ENCODE data around the gene GLYR1. TPM values are rescaled to one million over a fixed set of nuclear protein-coding genes. Genes with fewer than 3 reads are reported as not detected.

GLYR1 gene
- total and polyA plus RNA-seq, 2 experiments from 2014 or later = 59.9 to 105 TPM

DNA sequence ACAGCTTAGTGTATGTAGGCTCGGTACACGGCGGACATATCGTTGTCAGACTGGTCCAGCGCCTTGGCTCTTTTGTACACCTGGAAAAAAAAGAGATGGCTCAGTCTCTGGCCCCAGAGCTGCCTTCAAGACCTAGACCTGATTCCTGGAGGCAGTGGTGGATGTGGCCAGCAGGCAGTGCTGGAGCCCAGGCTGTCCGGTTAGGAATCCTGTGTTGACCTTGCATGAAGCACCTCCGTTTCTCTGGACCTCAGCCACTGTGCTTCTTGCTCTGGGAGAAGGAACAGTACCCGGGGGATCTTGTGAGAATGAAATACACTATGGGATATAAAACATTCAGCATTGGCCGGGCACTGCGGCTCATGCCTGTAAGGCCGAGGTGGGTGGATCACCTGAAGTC is 41.9 kb downstream of the GLYR1 start:
- no peaks in the 10 kb centered on the region for H4K20me1 ChIP-seq (replicated peaks; ENCODE audit: insufficient read depth)
- no peak overlapping the region for H2AFZ ChIP-seq
- ATAC-seq = no peak
- no peak overlapping the region for H3K4me2 ChIP-seq
- no peak overlapping the region for H3K27ac ChIP-seq (ENCODE audit: low read depth)
- TF ChIP-seq ETS1 (IDR thresholded peaks at IDR 0.05) (no peak), ZNF331 (CRISPR knock-in tag; IDR thresholded peaks at IDR 0.05; ENCODE audit: low read depth) (no peak), CREB1 (CRISPR knock-in tag; IDR thresholded peaks at IDR 0.05; ENCODE audit: low read depth) (no peak), JUNB (IDR thresholded peaks at IDR 0.05; ENCODE audit: unreplicated experiment) (no peak), EZH2phosphoT487 (IDR thresholded peaks at IDR 0.05; ENCODE audit: unreplicated experiment) (no peak), STAT1 (IDR thresholded peaks at IDR 0.05; ENCODE audit: unreplicated experiment) (no peak)
- TF ChIP-seq, protein P1, sequence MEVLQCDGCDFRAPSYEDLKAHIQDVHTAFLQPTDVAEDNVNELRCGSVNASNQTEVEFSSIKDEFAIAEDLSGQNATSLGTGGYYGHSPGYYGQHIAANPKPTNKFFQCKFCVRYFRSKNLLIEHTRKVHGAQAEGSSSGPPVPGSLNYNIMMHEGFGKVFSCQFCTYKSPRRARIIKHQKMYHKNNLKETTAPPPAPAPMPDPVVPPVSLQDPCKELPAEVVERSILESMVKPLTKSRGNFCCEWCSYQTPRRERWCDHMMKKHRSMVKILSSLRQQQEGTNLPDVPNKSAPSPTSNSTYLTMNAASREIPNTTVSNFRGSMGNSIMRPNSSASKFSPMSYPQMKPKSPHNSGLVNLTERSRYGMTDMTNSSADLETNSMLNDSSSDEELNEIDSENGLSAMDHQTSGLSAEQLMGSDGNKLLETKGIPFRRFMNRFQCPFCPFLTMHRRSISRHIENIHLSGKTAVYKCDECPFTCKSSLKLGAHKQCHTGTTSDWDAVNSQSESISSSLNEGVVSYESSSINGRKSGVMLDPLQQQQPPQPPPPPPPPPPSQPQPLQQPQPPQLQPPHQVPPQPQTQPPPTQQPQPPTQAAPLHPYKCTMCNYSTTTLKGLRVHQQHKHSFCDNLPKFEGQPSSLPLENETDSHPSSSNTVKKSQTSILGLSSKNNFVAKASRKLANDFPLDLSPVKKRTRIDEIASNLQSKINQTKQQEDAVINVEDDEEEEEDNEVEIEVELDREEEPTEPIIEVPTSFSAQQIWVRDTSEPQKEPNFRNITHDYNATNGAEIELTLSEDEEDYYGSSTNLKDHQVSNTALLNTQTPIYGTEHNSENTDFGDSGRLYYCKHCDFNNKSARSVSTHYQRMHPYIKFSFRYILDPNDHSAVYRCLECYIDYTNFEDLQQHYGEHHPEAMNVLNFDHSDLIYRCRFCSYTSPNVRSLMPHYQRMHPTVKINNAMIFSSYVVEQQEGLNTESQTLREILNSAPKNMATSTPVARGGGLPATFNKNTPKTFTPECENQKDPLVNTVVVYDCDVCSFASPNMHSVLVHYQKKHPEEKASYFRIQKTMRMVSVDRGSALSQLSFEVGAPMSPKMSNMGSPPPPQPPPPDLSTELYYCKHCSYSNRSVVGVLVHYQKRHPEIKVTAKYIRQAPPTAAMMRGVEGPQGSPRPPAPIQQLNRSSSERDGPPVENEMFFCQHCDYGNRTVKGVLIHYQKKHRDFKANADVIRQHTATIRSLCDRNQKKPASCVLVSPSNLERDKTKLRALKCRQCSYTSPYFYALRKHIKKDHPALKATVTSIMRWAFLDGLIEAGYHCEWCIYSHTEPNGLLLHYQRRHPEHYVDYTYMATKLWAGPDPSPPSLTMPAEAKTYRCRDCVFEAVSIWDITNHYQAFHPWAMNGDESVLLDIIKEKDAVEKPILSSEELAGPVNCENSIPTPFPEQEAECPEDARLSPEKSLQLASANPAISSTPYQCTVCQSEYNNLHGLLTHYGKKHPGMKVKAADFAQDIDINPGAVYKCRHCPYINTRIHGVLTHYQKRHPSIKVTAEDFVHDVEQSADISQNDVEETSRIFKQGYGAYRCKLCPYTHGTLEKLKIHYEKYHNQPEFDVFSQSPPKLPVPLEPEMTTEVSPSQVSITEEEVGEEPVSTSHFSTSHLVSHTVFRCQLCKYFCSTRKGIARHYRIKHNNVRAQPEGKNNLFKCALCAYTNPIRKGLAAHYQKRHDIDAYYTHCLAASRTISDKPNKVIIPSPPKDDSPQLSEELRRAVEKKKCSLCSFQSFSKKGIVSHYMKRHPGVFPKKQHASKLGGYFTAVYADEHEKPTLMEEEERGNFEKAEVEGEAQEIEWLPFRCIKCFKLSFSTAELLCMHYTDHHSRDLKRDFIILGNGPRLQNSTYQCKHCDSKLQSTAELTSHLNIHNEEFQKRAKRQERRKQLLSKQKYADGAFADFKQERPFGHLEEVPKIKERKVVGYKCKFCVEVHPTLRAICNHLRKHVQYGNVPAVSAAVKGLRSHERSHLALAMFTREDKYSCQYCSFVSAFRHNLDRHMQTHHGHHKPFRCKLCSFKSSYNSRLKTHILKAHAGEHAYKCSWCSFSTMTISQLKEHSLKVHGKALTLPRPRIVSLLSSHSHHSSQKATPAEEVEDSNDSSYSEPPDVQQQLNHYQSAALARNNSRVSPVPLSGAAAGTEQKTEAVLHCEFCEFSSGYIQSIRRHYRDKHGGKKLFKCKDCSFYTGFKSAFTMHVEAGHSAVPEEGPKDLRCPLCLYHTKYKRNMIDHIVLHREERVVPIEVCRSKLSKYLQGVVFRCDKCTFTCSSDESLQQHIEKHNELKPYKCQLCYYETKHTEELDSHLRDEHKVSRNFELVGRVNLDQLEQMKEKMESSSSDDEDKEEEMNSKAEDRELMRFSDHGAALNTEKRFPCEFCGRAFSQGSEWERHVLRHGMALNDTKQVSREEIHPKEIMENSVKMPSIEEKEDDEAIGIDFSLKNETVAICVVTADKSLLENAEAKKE (CRISPR knock-in tag; IDR thresholded peaks at IDR 0.05) = no peak
- H3K27me3 ChIP-seq (ENCODE audit: insufficient read depth) = no peaks in the 10 kb centered on the region
- H3K9me2 ChIP-seq (ENCODE audit: insufficient read depth) = no peaks in the 10 kb centered on the region
- no peaks in the 10 kb centered on the region for H3K79me2 ChIP-seq (replicated peaks; ENCODE audit: insufficient read depth)
- peaks cover 13% of the 10 kb centered on the region for H3K36me3 ChIP-seq (ENCODE audit: insufficient read depth)
- no peak for DNase-seq (ENCODE audit: low spot score)
- no peak overlapping the region for H3K27ac Mint-ChIP-seq
- H3K4me1 Mint-ChIP-seq = peaks cover 26% of the 10 kb centered on the region
- H3K4me3 Mint-ChIP-seq = no peak overlapping the region; the same call in 2 of the 3 replicates
- peaks cover 28% of the 10 kb centered on the region; the same call in 1 of the 2 replicates for H3K4me1 ChIP-seq (ENCODE audit: insufficient read depth)
- H3K9me3 Mint-ChIP-seq = no peaks in the 10 kb centered on the region
- peaks cover 34% of the 10 kb centered on the region for H3K36me3 Mint-ChIP-seq (ENCODE audit: low read depth)
- no peak overlapping the region for H3K4me3 ChIP-seq
- H3K27me3 Mint-ChIP-seq (ENCODE audit: insufficient read depth, low read depth, poor library complexity) = peaks cover 10% of the 10 kb centered on the region
- peaks cover 21% of the 10 kb centered on the region; the same call in 1 of the 2 replicates for H3F3A ChIP-seq (replicated peaks; ENCODE audit: low read depth)

All from GM23338 (cell line).